Left lobe of liver (tissue), 2 donors: ENCODE data around the gene TENT5C. TPM values are rescaled to one million over a fixed set of nuclear protein-coding genes. Genes with fewer than 3 reads are reported as not detected.

Experiments used
- ATAC-seq: fragments of 200-7000 bp; cut with Tn5 transposase; one replicate; pipeline ENCODE4 v1.9.1; 2020; ENCODE audit warnings: mild to moderate bottlenecking, moderate library complexity
- DNase-seq: peaks from one replicate; pipeline ENCODE4 v3.0.0-alpha.2; 2020; ENCODE audit warnings: low spot score
- total RNA-seq: library from RNA; stranded (reverse); gene quantifications from one replicate; pipeline ENCODE4 v1.2.1, GENCODE V29; 2021
- donor health status: DM: no; HTN: no; CAD: no; lungs with moderate emphysema.
- donor health status: DM: no; HTN: yes; CAD: no.

TENT5C gene
- total RNA-seq, 1 donor from 2014 or later = 2.4 TPM

GRCh38 chr1:117672756-117673155, 66.9 kb downstream of the TENT5C start:
- DNase-seq (no peak), ATAC-seq (no peak)

- DNase-seq (no peak), ATAC-seq (no peak)
Measured at GRCh38 chr1:117673405-117673804, 67.6 kb downstream of the TENT5C start.

- DNase-seq (no peak), ATAC-seq (no peak)
Measured at GRCh38 chr1:117674521-117675400, 68.9 kb downstream of the TENT5C start.

GRCh38 chr1:117675907-117676430, 70.1 kb downstream of the TENT5C start:
- no peak for ATAC-seq
- DNase-seq = no peak

- ATAC-seq (no peak), DNase-seq (no peak)
Measured at GRCh38 chr1:117676615-117677130, 70.8 kb downstream of the TENT5C start.

Other genes with a start within 250 kb of the TENT5C start
- gene MAN1A2, start 238.6 kb upstream of the TENT5C start, total RNA-seq = 32.8 TPM